ENCODE data around the gene DARS1.

Gene DARS1

DNA sequence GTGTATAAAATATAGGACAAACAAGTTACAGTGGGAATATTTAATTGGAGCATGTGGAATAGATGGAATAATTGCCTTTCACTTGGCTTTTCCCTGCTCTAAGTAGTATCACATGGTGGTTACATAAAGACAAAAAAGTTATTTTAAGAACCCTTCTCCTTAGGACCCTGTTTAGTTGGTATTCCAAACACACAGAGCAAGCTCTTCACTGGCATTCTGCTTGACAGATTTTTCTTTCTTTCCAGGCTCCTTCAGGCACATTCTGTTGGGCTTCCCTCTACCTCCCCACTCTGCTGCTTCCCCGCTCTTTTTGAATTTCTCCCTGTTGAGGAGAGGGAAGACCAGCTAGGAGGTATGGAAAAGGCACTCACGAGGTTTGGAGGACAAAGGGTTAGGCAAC lies 29.0 kb upstream of the DARS1 start:
- H3K4me3 ChIP-seq (ENCODE audit: low read depth in 1 of 2, low read length in 2 of 2), result no peak overlapping the region
- peaks cover 5% of the 10 kb centered on the region in 2 donors for H3K4me1 ChIP-seq (ENCODE audit: control insufficient read depth in 1 of 2, insufficient read depth in 2 of 2, low read length in 2 of 2)
- no peak overlapping the region for H3K27ac ChIP-seq (ENCODE audit: low read length)
- no peaks in the 10 kb centered on the region for H3K9me3 ChIP-seq (ENCODE audit: control insufficient read depth in 1 of 2, low read length in 2 of 2)
- no peaks in the 10 kb centered on the region for H3K36me3 ChIP-seq (ENCODE audit: control insufficient read depth in 1 of 2, insufficient read depth in 2 of 2, low read length in 2 of 2)
- no peaks in the 10 kb centered on the region for H3K27me3 ChIP-seq (ENCODE audit: low read depth, low read length)

DNA sequence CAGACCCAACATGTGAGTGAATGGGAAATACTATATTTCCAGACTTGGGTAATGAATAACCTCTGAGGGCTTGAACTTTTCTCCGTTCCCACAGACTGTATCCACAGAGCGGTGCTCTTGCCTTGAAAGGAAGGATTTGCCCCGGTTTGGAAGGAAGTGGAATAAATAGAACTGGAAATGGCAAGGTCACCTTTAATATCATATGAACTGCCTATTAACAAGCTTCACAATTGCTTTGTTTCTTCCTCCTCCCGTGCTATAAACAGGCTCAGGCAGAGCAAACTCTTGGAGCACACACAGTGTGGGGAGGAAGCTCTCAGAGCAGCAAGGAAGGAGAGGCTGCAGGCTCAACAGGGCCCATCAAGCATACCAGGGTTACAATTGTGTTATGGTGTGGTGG lies 28.5 kb upstream of the DARS1 start:
- Histone ChIP-seq H3K4me1 (ENCODE audit: control insufficient read depth in 1 of 2, insufficient read depth in 2 of 2, low read length in 2 of 2) (peaks cover 5% of the 10 kb centered on the region in 2 donors), H3K27ac (ENCODE audit: low read length) (no peak overlapping the region), H3K4me3 (ENCODE audit: low read depth in 1 of 2, low read length in 2 of 2) (no peak overlapping the region), H3K36me3 (ENCODE audit: control insufficient read depth in 1 of 2, insufficient read depth in 2 of 2, low read length in 2 of 2) (no peaks in the 10 kb centered on the region), H3K9me3 (ENCODE audit: control insufficient read depth in 1 of 2, low read length in 2 of 2) (no peaks in the 10 kb centered on the region), H3K27me3 (ENCODE audit: low read depth, low read length) (no peaks in the 10 kb centered on the region)

DNA sequence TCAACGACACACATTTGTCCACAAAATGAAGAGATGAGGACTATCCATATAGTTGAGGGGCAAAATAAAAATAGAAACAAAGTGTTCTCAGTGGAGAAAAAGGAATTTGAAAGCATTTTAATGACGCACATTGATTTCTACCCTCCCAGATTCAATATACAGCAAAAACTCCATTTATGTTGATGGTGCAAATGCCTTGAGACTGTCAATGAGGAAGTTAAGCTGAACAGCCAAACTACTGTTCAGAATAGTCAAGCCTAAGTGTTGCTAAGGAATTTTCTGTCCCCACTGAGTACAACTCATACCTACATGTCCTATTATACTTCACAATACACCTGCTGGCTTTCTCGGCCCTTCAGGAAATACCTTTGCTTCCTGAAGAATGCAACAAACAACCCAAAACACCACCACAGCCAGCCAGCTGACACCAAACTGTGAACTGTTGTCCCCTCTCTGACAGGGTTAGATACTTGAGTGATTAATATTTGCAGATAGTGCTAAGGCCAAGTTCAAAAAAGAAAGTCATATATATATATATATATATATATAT lies 27.8 kb upstream of the DARS1 start:
- peaks cover 5% of the 10 kb centered on the region in 2 donors for H3K4me1 ChIP-seq (ENCODE audit: control insufficient read depth in 1 of 2, insufficient read depth in 2 of 2, low read length in 2 of 2)
- no peaks in the 10 kb centered on the region for H3K9me3 ChIP-seq (ENCODE audit: control insufficient read depth in 1 of 2, low read length in 2 of 2)
- H3K27ac ChIP-seq (ENCODE audit: low read length), result no peak overlapping the region
- no peak overlapping the region for H3K4me3 ChIP-seq (ENCODE audit: low read depth in 1 of 2, low read length in 2 of 2)
- H3K27me3 ChIP-seq (ENCODE audit: low read depth, low read length), result no peaks in the 10 kb centered on the region
- H3K36me3 ChIP-seq (ENCODE audit: control insufficient read depth in 1 of 2, insufficient read depth in 2 of 2, low read length in 2 of 2), result no peaks in the 10 kb centered on the region

DNA sequence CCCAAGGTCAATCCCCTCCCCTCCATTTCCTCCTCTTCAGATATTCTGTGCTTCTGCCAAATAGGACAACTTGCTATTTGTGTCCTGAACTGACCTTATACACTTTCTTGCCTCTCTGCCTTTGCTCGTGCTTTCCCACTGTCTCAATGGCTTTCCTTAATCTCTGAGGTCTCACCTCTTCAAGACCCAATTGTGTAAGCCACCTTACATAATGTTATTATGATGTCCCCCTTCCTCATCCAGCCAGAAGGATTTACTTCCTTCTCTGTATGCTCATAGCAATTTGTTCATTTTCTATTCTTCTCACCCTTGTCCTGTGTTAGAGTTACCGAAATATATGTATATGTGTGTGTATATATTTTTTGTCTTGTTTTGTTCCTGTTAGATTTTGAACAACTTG lies 26.9 kb upstream of the DARS1 start:
- Histone ChIP-seq H3K9me3 (ENCODE audit: control insufficient read depth in 1 of 2, low read length in 2 of 2) (no peaks in the 10 kb centered on the region), H3K4me3 (ENCODE audit: low read depth in 1 of 2, low read length in 2 of 2) (no peak overlapping the region), H3K4me1 (ENCODE audit: control insufficient read depth in 1 of 2, insufficient read depth in 2 of 2, low read length in 2 of 2) (peaks cover 5% of the 10 kb centered on the region in 2 donors), H3K36me3 (ENCODE audit: control insufficient read depth in 1 of 2, insufficient read depth in 2 of 2, low read length in 2 of 2) (no peaks in the 10 kb centered on the region), H3K27me3 (ENCODE audit: low read depth, low read length) (no peaks in the 10 kb centered on the region), H3K27ac (ENCODE audit: low read length) (no peak overlapping the region)

DNA sequence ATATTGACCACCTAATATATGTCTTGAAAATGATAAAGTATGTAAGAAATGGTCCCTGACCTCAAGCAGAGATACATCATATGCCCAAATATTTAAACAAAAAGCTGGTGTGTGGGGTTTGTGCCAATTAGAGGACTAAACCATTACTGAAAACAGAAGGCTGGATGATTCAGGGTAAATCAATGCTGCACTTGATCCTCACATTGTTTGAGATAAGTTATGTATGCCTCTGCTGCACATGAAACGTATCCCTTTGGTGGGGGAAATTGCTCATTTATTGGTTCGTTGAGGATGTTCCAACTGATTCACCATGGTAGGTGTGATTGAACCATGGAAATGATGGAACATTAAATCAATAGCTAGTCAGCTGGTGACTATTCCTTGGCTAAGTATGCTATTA lies 24.7 kb upstream of the DARS1 start:
- Histone ChIP-seq H3K4me1 (ENCODE audit: control insufficient read depth in 1 of 2, insufficient read depth in 2 of 2, low read length in 2 of 2) (peaks cover 5% of the 10 kb centered on the region in 2 donors), H3K9me3 (ENCODE audit: control insufficient read depth in 1 of 2, low read length in 2 of 2) (no peaks in the 10 kb centered on the region), H3K27ac (ENCODE audit: low read length) (no peak overlapping the region), H3K36me3 (ENCODE audit: control insufficient read depth in 1 of 2, insufficient read depth in 2 of 2, low read length in 2 of 2) (no peaks in the 10 kb centered on the region), H3K4me3 (ENCODE audit: low read depth in 1 of 2, low read length in 2 of 2) (no peak overlapping the region), H3K27me3 (ENCODE audit: low read depth, low read length) (no peaks in the 10 kb centered on the region)

DNA sequence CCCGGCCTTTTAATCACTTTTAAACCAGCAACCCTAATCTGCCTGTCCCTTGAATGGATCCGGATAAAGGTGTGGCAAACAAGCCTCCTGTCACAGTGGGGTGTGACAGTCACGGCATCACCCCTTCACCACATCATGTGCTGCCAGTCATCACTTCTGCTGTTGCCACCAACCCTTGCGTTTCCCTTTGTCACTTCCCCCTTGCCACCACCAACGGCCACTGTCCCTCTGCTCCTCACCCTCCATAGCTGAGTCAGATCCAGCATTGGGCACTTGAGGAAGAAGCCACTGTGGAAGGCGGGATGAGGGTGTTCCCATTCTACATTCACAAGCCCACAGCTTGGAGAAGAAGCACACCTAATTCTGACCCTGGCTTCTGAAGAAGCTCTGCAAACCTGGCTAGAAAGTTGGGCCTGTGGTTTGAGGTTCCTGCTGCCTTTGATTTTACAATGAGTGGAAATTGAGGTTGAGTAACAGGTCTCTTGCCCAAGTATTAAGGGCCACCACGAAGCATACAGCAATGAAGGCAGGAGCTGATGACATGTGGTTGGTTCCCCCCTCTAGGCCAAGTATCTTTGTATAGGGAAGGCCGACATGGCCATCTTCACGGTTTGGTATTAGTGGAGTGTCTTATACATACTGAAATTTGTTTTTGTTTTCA lies 22.9 kb upstream of the DARS1 start:
- no peaks in the 10 kb centered on the region for H3K27me3 ChIP-seq (ENCODE audit: low read depth, low read length)
- no peaks in the 10 kb centered on the region for H3K36me3 ChIP-seq (ENCODE audit: control insufficient read depth in 1 of 2, insufficient read depth in 2 of 2, low read length in 2 of 2)
- H3K4me1 ChIP-seq (ENCODE audit: control insufficient read depth in 1 of 2, insufficient read depth in 2 of 2, low read length in 2 of 2), result no peaks in the 10 kb centered on the region
- no peak overlapping the region for H3K27ac ChIP-seq (ENCODE audit: low read length)
- H3K4me3 ChIP-seq (ENCODE audit: low read depth in 1 of 2, low read length in 2 of 2), result no peak overlapping the region
- H3K9me3 ChIP-seq (ENCODE audit: control insufficient read depth in 1 of 2, low read length in 2 of 2), result no peaks in the 10 kb centered on the region

DNA sequence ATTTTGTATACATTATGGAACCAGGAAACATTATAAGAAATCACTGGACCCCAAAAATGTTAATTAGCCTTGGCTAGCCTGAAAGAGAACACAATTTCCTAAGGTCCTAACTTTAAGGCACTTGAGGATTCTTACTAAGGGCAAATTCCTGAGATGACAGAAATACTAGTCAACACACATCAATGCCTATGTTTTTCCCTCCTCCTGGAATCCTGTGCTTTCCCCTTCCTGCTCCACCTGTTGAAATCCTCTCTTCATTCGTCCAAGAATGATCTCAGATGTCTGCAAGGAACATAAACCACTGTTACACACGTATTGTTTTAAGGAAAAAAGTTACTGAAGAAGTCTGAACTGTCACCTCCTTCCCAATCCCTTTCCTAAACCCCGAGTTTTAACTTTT lies 21.2 kb upstream of the DARS1 start:
- Histone ChIP-seq H3K36me3 (ENCODE audit: control insufficient read depth in 1 of 2, insufficient read depth in 2 of 2, low read length in 2 of 2) (no peaks in the 10 kb centered on the region), H3K4me1 (ENCODE audit: control insufficient read depth in 1 of 2, insufficient read depth in 2 of 2, low read length in 2 of 2) (no peaks in the 10 kb centered on the region), H3K27ac (ENCODE audit: low read length) (no peak overlapping the region), H3K9me3 (ENCODE audit: control insufficient read depth in 1 of 2, low read length in 2 of 2) (no peaks in the 10 kb centered on the region), H3K27me3 (ENCODE audit: low read depth, low read length) (no peaks in the 10 kb centered on the region), H3K4me3 (ENCODE audit: low read depth in 1 of 2, low read length in 2 of 2) (no peak overlapping the region)

DNA sequence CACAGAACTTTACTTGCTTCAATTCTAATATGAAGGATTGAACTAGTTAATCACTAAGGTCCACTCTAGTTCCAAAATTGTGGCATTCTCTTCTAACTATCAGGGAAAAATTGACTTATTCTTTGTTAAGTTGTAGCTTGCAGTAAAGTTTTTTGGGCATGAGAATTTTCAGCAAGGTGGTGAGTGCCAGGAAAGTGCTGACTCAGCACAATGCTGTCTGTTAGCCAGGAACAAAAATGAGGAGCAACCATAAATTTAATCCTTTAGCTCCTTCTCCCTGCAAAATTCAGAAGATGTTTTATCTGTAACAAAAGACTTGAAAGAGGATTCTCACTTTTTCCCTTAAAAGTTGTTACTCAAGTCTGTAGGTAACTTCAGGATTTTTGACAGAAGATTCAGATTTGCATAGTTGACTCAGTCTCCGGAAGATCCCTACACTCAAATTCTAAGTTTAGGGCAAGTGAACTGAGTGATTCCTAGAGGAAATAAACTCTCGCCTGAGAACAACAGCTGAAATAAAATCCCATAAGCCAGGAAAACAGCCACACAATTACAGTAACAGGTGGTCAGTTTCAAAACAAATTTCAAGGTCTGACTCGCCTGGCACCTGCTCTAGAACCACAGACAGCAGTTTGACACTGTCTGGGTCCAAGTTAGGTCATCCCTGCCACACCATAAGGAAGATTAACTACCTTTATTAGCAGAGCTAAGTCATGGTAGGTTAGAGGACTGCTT lies 20.2 kb upstream of the DARS1 start:
- Histone ChIP-seq H3K27ac (ENCODE audit: low read length) (no peak overlapping the region), H3K9me3 (ENCODE audit: control insufficient read depth in 1 of 2, low read length in 2 of 2) (no peaks in the 10 kb centered on the region), H3K27me3 (ENCODE audit: low read depth, low read length) (no peaks in the 10 kb centered on the region), H3K36me3 (ENCODE audit: control insufficient read depth in 1 of 2, insufficient read depth in 2 of 2, low read length in 2 of 2) (no peaks in the 10 kb centered on the region), H3K4me3 (ENCODE audit: low read depth in 1 of 2, low read length in 2 of 2) (no peak overlapping the region), H3K4me1 (ENCODE audit: control insufficient read depth in 1 of 2, insufficient read depth in 2 of 2, low read length in 2 of 2) (peaks cover 0 to 2% of the 10 kb centered on the region in 2 donors)

DNA sequence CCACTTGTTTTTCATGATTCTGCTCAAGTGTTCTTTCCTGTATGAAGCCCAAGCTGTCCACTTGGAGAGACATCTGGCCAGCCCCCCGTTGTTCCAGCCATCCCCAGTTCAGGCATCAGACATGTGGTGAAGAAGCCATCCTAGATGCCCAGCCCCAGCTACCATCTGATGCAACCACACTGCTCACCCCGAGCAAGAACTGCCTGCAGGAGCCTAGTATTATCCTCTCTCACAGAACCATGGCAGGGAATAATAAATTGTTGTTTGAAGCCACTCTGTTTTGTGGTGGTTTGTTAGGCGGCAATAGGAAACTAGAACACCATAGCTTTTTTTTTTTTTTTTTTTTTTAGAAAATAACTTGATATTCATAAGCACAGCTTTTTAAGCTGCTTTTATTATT lies 19.5 kb upstream of the DARS1 start:
- Histone ChIP-seq H3K4me3 (ENCODE audit: low read depth in 1 of 2, low read length in 2 of 2) (no peak overlapping the region), H3K27me3 (ENCODE audit: low read depth, low read length) (no peaks in the 10 kb centered on the region), H3K36me3 (ENCODE audit: control insufficient read depth in 1 of 2, insufficient read depth in 2 of 2, low read length in 2 of 2) (no peaks in the 10 kb centered on the region), H3K4me1 (ENCODE audit: control insufficient read depth in 1 of 2, insufficient read depth in 2 of 2, low read length in 2 of 2) (peaks cover 0 to 5% of the 10 kb centered on the region in 2 donors), H3K27ac (ENCODE audit: low read length) (no peak overlapping the region), H3K9me3 (ENCODE audit: control insufficient read depth in 1 of 2, low read length in 2 of 2) (no peaks in the 10 kb centered on the region)

DNA sequence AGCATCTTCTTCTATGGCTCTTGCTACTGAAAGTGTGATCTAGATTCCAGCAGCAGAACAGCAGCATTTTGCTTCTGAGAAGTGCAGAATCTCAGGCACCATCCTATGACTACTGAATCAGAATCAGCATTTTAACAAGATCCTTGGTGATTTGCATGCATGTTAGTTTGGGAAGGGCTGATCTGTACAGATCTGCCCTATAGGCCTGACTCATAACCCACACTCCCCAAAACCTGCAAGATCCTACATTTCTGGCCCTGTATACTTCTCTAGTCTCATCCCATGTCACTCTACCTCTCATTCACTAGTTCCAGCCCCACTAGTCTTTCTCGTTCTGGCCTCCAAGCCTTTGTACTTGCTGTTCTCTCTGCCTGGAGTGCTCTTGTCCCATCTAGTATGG lies 15.7 kb upstream of the DARS1 start:
- Histone ChIP-seq H3K27ac (ENCODE audit: low read length) (no peak overlapping the region), H3K4me3 (ENCODE audit: low read depth in 1 of 2, low read length in 2 of 2) (no peak overlapping the region), H3K9me3 (ENCODE audit: control insufficient read depth in 1 of 2, low read length in 2 of 2) (no peaks in the 10 kb centered on the region), H3K27me3 (ENCODE audit: low read depth, low read length) (no peaks in the 10 kb centered on the region), H3K36me3 (ENCODE audit: control insufficient read depth in 1 of 2, insufficient read depth in 2 of 2, low read length in 2 of 2) (no peaks in the 10 kb centered on the region), H3K4me1 (ENCODE audit: control insufficient read depth in 1 of 2, insufficient read depth in 2 of 2, low read length in 2 of 2) (peaks cover 0 to 8% of the 10 kb centered on the region in 2 donors)

DNA sequence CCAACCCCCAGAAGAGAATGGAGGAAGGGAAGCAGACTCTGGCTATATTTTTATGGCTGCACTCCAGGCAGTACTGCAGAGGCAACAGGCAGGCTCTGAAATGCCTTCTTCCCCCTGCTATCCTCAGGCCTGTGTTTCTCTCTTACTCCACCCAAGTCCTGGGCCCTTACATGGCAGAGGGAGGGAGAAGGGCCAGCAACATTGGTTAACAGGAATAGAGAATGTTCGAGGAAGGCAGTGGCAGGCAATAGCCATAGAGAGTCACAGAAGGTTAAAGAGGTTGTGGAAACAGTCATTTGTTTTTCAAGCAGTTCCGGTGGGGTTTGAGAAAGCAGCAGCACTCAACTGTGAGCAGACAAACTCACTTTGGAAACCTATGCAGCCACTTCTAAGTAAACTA lies 15.1 kb upstream of the DARS1 start:
- Histone ChIP-seq H3K27me3 (ENCODE audit: low read depth, low read length) (no peaks in the 10 kb centered on the region), H3K9me3 (ENCODE audit: control insufficient read depth in 1 of 2, low read length in 2 of 2) (no peaks in the 10 kb centered on the region), H3K27ac (ENCODE audit: low read length) (no peak overlapping the region), H3K4me1 (ENCODE audit: control insufficient read depth in 1 of 2, insufficient read depth in 2 of 2, low read length in 2 of 2) (peaks cover 0 to 8% of the 10 kb centered on the region in 2 donors), H3K36me3 (ENCODE audit: control insufficient read depth in 1 of 2, insufficient read depth in 2 of 2, low read length in 2 of 2) (no peaks in the 10 kb centered on the region), H3K4me3 (ENCODE audit: low read depth in 1 of 2, low read length in 2 of 2) (no peak overlapping the region)

Measured in muscle layer of duodenum (tissue), 2 donors.